HEK293T (cell line): ENCODE data around the gene CBX1.

Experiments
- CTCF ChIA-PET: fragments of 350-600 bp; formaldehyde crosslinking; extraction: SDS; loops from one replicate; lab custom pipeline; 2021; ENCODE audit warnings: antibody characterized with exemption, inconsistent platforms; lab: Yijun Ruan, JAX
- POLR2A ChIA-PET: fragments of 350-600 bp; formaldehyde crosslinking; extraction: SDS; loops from one replicate; lab custom pipeline; 2020; ENCODE audit warnings: antibody characterized with exemption, inconsistent platforms; lab: Yijun Ruan, JAX
- DNase-seq: peaks from one replicate; pipeline ENCODE4 v3.0.0; 2012; ENCODE audit warnings: mixed read lengths; ENCODE audit errors: extremely low spot score
- ARNT ChIP-seq: fragments of 450-650 bp; IDR thresholded peaks from 2 replicates; pipeline ENCODE4 v1.6.1; 2017; ENCODE audit warnings: mild to moderate bottlenecking
- BHLHE40 ChIP-seq: fragments of 450-650 bp; IDR thresholded peaks from 2 replicates; pipeline ENCODE4 v1.6.1; 2016; ENCODE audit warnings: mild to moderate bottlenecking, moderate library complexity, borderline replicate concordance
- CTBP1 ChIP-seq: fragments of 450-650 bp; IDR thresholded peaks from 2 replicates; pipeline ENCODE4 v1.6.1; 2016; ENCODE audit warnings: borderline replicate concordance
- ELF4 ChIP-seq: fragments of 450-650 bp; IDR thresholded peaks from 2 replicates; pipeline ENCODE4 v1.6.1; 2017; ENCODE audit warnings: antibody characterized with exemption
- FOXA1 ChIP-seq: fragments of 450-650 bp; IDR thresholded peaks from 2 replicates; pipeline ENCODE4 v1.6.1; 2016; ENCODE audit warnings: mild to moderate bottlenecking
- FOXK2 ChIP-seq: fragments of 450-650 bp; IDR thresholded peaks from 2 replicates; pipeline ENCODE4 v1.6.1; 2016; ENCODE audit warnings: mild to moderate bottlenecking
- FOXM1 ChIP-seq: fragments of 450-650 bp; IDR thresholded peaks from 2 replicates; pipeline ENCODE4 v1.6.1; 2017; ENCODE audit warnings: mild to moderate bottlenecking, borderline replicate concordance
- HDGF ChIP-seq: fragments of 450-650 bp; IDR thresholded peaks from 2 replicates; pipeline ENCODE4 v1.6.1; 2017; ENCODE audit warnings: antibody characterized with exemption, borderline replicate concordance
- L3MBTL2 ChIP-seq: fragments of 450-650 bp; conservative IDR thresholded peaks from 2 replicates; pipeline ENCODE4 v1.6.1; 2016; ENCODE audit warnings: mild to moderate bottlenecking
- LEF1 ChIP-seq: fragments of 450-650 bp; IDR thresholded peaks from 2 replicates; pipeline ENCODE4 v1.6.1; 2017; ENCODE audit warnings: mild to moderate bottlenecking, borderline replicate concordance
- NFRKB ChIP-seq: fragments of 450-650 bp; IDR thresholded peaks from 2 replicates; pipeline ENCODE4 v1.6.1; 2016; ENCODE audit warnings: mild to moderate bottlenecking, moderate library complexity
- SP1 ChIP-seq: fragments of 450-650 bp; IDR thresholded peaks from 2 replicates; pipeline ENCODE4 v1.6.1; 2017
- SUZ12 ChIP-seq: fragments of 450-650 bp; IDR thresholded peaks from 2 replicates; pipeline ENCODE4 v1.6.1; 2016; ENCODE audit warnings: mild to moderate bottlenecking
- TARDBP ChIP-seq: fragments of 450-650 bp; IDR thresholded peaks from 2 replicates; pipeline ENCODE4 v1.6.1; 2016
- ZNF384 ChIP-seq: fragments of 450-650 bp; IDR thresholded peaks from 2 replicates; pipeline ENCODE4 v1.6.1; 2016
- TF ChIP-seq, protein P1 (sequence below): fragments of 450-650 bp; IDR thresholded peaks from 2 replicates; pipeline ENCODE4 v1.6.1; 2016

Gene CBX1

DNA sequence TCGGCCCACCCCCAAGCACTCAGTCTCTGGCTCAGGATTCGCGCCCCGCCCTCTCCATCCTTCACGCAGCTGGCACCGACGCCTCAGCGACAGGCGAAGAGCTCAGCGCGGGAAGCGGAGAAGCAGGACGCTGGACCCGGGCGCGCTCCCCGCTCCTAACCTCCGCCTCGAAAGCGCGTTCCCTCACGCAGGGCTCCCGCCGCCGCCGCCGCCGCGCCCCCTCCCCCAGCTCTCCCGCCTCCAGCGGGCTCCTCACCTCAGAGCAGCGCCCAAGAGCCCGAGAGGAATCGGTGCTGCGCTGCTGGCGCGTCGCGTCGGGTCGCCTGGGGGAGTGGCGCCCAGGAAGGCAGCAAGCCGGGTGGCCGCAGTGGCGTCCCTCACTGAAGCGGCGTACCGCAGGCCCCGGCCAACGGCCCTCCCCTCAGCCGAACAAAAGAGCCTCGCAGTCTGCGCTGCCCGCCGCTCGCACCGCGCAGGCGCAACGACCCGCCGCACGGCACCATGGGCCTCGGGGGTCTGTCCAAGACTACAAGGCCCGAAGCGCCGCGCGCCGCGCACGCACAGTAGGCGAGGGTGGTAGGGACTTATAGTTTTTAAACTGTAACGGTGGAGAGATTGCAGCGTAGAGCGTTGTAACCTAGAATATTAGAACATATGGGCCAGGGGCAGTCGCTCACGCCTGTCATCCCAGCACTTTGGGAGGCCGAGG is at the start of gene CBX1:
Gene CBX1, minus strand, starts transcription at position 467 of the 709 bp plus-strand sequence. CDS start 24,474 bp downstream, outside the sequence.
- POLR2A ChIA-PET, result interaction anchor here (0.6 to 2.5 kb wide), 17 partner anchors 11 to 500 kb away, joined by 3 to 19 read pairs (median 5); partner anchors contain the start of gene NFE2L1
- no peak for TF ChIP-seq ZNF384
- TF ChIP-seq FOXM1, result peak; percentile 16; the same call in 1 of the 2 replicates
- TF ChIP-seq ARNT, result no peak
- TF ChIP-seq FOXA1, result no peak
- peak; percentile 81 for TF ChIP-seq L3MBTL2
- no peak for TF ChIP-seq TARDBP
- 0 out of 2 replicates have a peak, but pooled peaks have one; percentile 27 for TF ChIP-seq LEF1
- TF ChIP-seq HDGF, result 0 out of 2 replicates have a peak, but pooled peaks have one; percentile 41
- TF ChIP-seq, protein P1, sequence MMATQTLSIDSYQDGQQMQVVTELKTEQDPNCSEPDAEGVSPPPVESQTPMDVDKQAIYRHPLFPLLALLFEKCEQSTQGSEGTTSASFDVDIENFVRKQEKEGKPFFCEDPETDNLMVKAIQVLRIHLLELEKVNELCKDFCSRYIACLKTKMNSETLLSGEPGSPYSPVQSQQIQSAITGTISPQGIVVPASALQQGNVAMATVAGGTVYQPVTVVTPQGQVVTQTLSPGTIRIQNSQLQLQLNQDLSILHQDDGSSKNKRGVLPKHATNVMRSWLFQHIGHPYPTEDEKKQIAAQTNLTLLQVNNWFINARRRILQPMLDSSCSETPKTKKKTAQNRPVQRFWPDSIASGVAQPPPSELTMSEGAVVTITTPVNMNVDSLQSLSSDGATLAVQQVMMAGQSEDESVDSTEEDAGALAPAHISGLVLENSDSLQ, result peak; percentile 78
- DNase-seq, result peak; percentile 95
- CTCF ChIA-PET, result interaction anchor here (0.5 to 0.9 kb wide), 3 partner anchors 20 to 237 kb away, joined by 3 to 6 read pairs (median 3); no protein-coding TSS in a partner anchor

DNA sequence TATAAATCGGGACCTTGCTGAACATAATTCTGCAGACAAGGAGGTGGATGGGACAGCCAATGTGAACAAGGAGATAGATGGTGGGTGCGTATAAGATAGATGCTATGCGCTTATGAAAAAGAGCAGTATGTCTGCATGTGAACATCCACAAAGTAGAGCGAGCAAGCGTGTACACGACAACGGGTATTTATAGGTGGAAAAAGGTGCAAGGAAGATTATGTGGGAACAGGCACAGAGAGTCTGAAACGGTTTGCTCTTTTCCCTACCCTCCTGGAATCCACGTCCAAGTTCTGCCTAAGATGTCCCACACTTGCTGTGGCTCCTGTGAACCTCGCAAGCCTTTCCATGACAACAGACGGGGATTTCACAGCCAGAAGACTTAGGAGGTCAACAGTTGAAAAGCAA is 49.3 kb upstream of the CBX1 start:
- POLR2A ChIA-PET, result no interaction called here
- CTCF ChIA-PET, result no interaction called here
- DNase-seq, result no peak
- no peak for TF ChIP-seq FOXM1
- TF ChIP-seq SP1, result no peak
- TF ChIP-seq FOXK2, result no peak
- no peak for TF ChIP-seq SUZ12
- TF ChIP-seq LEF1, result no peak
- TF ChIP-seq FOXA1, result no peak
- TF ChIP-seq BHLHE40, result no peak
- TF ChIP-seq L3MBTL2, result no peak
- TF ChIP-seq, protein P1, result no peak

DNA sequence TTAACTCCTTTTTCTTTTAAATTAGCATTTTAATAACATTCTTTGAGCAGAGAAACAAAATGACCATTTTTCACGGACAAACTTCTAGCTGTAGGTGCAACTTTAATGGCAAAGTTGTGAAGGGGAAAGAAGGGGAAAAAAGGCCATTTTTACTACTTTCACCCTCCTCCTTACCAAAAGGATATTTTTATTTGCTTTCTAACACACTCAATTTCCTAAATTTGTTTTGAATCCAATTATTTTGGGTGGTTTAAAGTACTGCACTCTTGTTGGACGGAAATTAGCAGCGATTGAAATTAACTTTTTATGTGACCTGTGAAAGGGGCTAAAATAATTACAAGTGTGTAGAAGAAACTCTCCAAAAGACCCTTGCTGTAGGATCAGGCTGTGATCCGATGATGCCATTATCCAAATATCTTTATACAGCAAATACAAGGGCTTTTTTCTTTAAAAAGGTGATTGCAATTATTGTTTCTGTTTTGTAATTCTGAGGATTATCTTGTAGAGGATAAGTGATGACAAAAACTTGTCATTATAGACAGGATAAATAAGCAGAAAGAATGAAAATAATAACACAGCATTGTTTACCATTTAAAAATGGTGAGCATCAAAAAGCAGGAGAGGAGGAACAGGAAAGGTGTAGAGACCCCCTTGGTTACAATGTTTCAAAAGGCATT is 48.6 kb upstream of the CBX1 start:
- no peak for DNase-seq
- CTCF ChIA-PET, result interaction anchor here (1.2 to 1.7 kb wide), 3 partner anchors 9 to 15 kb away, joined by 4 to 7 read pairs (median 5); no protein-coding TSS in a partner anchor
- TF ChIP-seq FOXA1 (no peak), ELF4 (no peak), LEF1 (no peak), SP1 (no peak), ZNF384 (no peak), FOXK2 (no peak), SUZ12 (no peak), HDGF (no peak), BHLHE40 (no peak), TARDBP (no peak), L3MBTL2 (no peak), FOXM1 (no peak), CTBP1 (no peak), ARNT (no peak), NFRKB (no peak)
- TF ChIP-seq, protein P1, result no peak
- POLR2A ChIA-PET, result interaction anchor here (0.7 to 0.8 kb wide), 2 partner anchors 49 to 101 kb away, joined by 3 to 4 read pairs; partner anchors contain the start of gene NFE2L1

DNA sequence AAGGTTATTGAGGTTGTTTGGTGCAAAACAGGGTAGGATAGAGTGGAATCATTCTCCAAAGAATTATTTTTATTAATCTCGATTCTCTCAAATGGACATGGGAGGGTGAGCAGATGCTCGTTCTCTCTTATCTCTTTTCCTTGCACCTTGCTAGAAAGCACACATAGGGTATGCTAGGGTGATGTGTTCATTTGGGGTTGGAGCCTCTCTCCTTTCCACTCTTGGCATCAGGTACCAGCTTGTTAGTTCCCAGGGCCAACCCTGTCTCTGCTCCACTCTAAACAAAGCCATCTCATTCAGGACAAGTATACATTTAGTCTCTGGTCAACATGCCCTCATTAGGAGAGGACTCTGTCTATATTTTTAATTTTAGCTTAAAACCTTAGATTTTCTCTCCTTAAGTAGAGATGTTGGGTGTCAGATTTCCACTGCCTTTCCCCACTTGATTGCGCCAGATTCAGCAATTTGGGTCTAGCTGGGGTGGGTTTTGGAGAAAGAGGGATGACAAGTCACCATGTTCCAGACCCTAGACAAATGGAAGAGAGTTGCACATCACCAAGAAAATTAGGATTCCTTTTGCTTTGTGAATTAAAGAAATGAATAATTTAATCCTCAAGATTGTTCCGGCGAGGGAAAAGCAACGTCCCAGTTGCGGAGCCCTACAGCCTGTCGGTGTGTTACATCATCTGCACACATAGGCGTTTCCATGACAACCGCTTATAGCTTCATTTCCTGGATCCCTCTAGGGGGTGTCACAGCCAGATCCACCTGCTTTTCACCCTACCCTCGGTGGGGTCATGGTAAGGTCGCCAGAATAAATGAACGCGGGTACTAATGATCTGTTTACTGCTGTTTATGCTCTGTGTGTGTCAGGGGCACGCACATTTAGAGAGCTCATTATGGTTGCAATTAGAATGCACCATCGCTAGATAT is 47.8 kb upstream of the CBX1 start:
- TF ChIP-seq LEF1 (no peak), BHLHE40 (no peak), NFRKB (no peak), FOXA1 (no peak), CTBP1 (0 out of 2 replicates have a peak, but pooled peaks have one; percentile 60), ELF4 (no peak), L3MBTL2 (no peak), SUZ12 (no peak), ARNT (no peak; the same call in 1 of the 2 replicates)
- TF ChIP-seq, protein P1, result peak; percentile 46; the same call in 1 of the 2 replicates
- ChIA-PET POLR2A (interaction anchor here (0.7 to 0.8 kb wide), 2 partner anchors 49 to 100 kb away, joined by 3 to 4 read pairs; partner anchors contain the start of gene NFE2L1), CTCF (interaction anchor here (1.2 to 1.7 kb wide), 4 partner anchors 10 to 111 kb away, joined by 4 to 7 read pairs (median 5); no protein-coding TSS in a partner anchor)
- DNase-seq, result peak; percentile 76
